GM12878 (cell line): ENCODE data around the gene ZNF124. TPM values are rescaled to one million over a fixed set of nuclear protein-coding genes. Genes with fewer than 3 reads are reported as not detected.

ENCODE experiments used
- ATAC-seq: fragments of 200-7000 bp; cut with Tn5 transposase; 3 replicates; pipeline ENCODE4 v1.9.1; 2020; ENCODE audit warnings: mild to moderate bottlenecking, moderate library complexity
- BruUV-seq: library from RNA; stranded (reverse); fragments of 400-500 nt; replicated peaks from 2 replicates; lab custom pipeline; 2021; lab: Mats Ljungman, UMichigan
- CTCF ChIA-PET: fragments of 300-600 bp; sonication (Branson Sonifier 250); formaldehyde crosslinking; extraction: SDS; loops from one replicate; lab custom pipeline; 2021; ENCODE audit warnings: inconsistent platforms; lab: Yijun Ruan, JAX
- POLR2A ChIA-PET: fragments of 350-600 bp; formaldehyde crosslinking; extraction: SDS; loops from one replicate; lab custom pipeline; 2021; ENCODE audit warnings: inconsistent platforms; lab: Charles Lee
- RAD21 ChIA-PET: fragments of 300-600 bp; sonication (Branson Sonifier 250); formaldehyde crosslinking; loops from one replicate; lab custom pipeline; 2023; ENCODE audit warnings: antibody characterized with exemption; ENCODE audit not compliant: unreplicated experiment; lab: Charles Lee
- SMC1A ChIA-PET: fragments of 300-600 bp; sonication (Branson Sonifier 250); formaldehyde crosslinking; loops from one replicate; lab custom pipeline; 2023; ENCODE audit not compliant: unreplicated experiment, uncharacterized antibody; lab: Charles Lee
- DNase-seq: peaks from one replicate; pipeline ENCODE4 v3.0.0-alpha.2; 2011; ENCODE audit warnings: low read depth, low spot score
- FAIRE-seq: peaks from 3 replicates; lab custom pipeline; 2011; peaks lifted over from hg19 to GRCh38; lab: Jason Lieb, UNC
- H2AFZ ChIP-seq: 2 replicates; pipeline ENCODE4 v1.6.0; 2011; ENCODE audit warnings: low read depth, low read length, control low read depth; ENCODE audit not compliant: control insufficient read depth
- H3K27ac ChIP-seq: 2 replicates; pipeline ENCODE4 v1.5.1; 2011; ENCODE audit warnings: control low read depth; ENCODE audit not compliant: control insufficient read depth, insufficient read depth
- H3K27me3 ChIP-seq, 2 experiments: replicated peaks in 1 of 2; 2 replicates each; pipeline versions ENCODE4 v1.6.0 to v1.6.1; 2011; ENCODE audit warnings: low read length in 1 of 2; ENCODE audit not compliant: control insufficient read depth in 2 of 2, insufficient read depth in 2 of 2
- H3K36me3 ChIP-seq, 2 experiments: 2 replicates each; pipeline ENCODE4 v1.5.1; 2011; ENCODE audit warnings: low read length in 1 of 2; ENCODE audit not compliant: control insufficient read depth in 2 of 2, insufficient read depth in 2 of 2
- H3K4me1 ChIP-seq: 2 replicates; pipeline ENCODE4 v1.6.1; 2011; ENCODE audit warnings: mild to moderate bottlenecking, low read length, moderate library complexity, mixed read lengths; ENCODE audit not compliant: control insufficient read depth, insufficient read depth
- H3K4me2 ChIP-seq: 2 replicates; pipeline ENCODE4 v1.6.0; 2011; ENCODE audit warnings: control low read depth; ENCODE audit not compliant: control insufficient read depth, insufficient read depth
- H3K4me3 ChIP-seq: fragments of 200-600 bp; sonication (generic); 2 replicates; pipeline ENCODE4 v1.5.1; 2016
- H3K79me2 ChIP-seq: 2 replicates; pipeline ENCODE4 v1.6.0; 2011; ENCODE audit warnings: low read length; ENCODE audit not compliant: control insufficient read depth, insufficient read depth
- H3K9ac ChIP-seq: 2 replicates; pipeline ENCODE4 v1.8.0; 2011; ENCODE audit warnings: low read length, control low read depth, mixed read lengths; ENCODE audit not compliant: control insufficient read depth, insufficient read depth
- H3K9me3 ChIP-seq: replicated peaks from 3 replicates; pipeline ENCODE4 v1.5.1; 2011; ENCODE audit warnings: mild to moderate bottlenecking, low read length; ENCODE audit not compliant: control insufficient read depth, insufficient read depth
- H4K20me1 ChIP-seq: 2 replicates; pipeline ENCODE4 v1.6.0; 2011; ENCODE audit not compliant: control insufficient read depth, insufficient read depth
- ATF2 ChIP-seq: IDR thresholded peaks from 2 replicates; pipeline ENCODE4 v1.6.1; 2012; ENCODE audit warnings: low read length, inconsistent platforms
- CEBPZ ChIP-seq: fragments of 150-350 bp; IDR thresholded peaks from 2 replicates; pipeline ENCODE4 v1.6.1; 2016; ENCODE audit warnings: low read depth, low read length
- CHD4 ChIP-seq: fragments of 200-600 bp; sonication (generic); IDR thresholded peaks from 2 replicates; pipeline ENCODE4 v1.6.1; 2016; ENCODE audit warnings: mild to moderate bottlenecking
- CTCF ChIP-seq, 3 experiments: IDR thresholded peaks in 2 of 3; conservative IDR thresholded peaks in 1 of 3; 2 replicates each; pipeline ENCODE4 v1.5.1; 2011; ENCODE audit warnings: low read depth in 3 of 3, low read length in 3 of 3, mild to moderate bottlenecking in 3 of 3, control low read depth in 2 of 3, moderate library complexity in 2 of 3, inconsistent platforms in 1 of 3, mixed read lengths in 1 of 3; ENCODE audit not compliant: control insufficient read depth in 2 of 3, insufficient read depth in 1 of 3; ENCODE audit errors: extremely low read depth in 1 of 3
- EED ChIP-seq: sonication (generic); IDR thresholded peaks from 2 replicates; pipeline ENCODE4 v1.6.1; 2016; ENCODE audit warnings: antibody characterized with exemption, low read depth
- ETV6 ChIP-seq, 2 experiments: fragments of 450-650 bp in 1 of 2; IDR thresholded peaks in 1 of 2; conservative IDR thresholded peaks in 1 of 2; 2 replicates each; pipeline ENCODE4 v1.6.1; 2014; ENCODE audit warnings: antibody characterized with exemption in 1 of 2, borderline replicate concordance in 1 of 2, low read depth in 1 of 2, mild to moderate bottlenecking in 1 of 2, moderate library complexity in 1 of 2
- FOXK2 ChIP-seq: fragments of 450-650 bp; IDR thresholded peaks from 2 replicates; pipeline ENCODE4 v1.6.1; 2017; ENCODE audit warnings: mild to moderate bottlenecking, moderate library complexity
- HCFC1 ChIP-seq: fragments of 150-350 bp; IDR thresholded peaks from 2 replicates; pipeline ENCODE4 v1.6.1; 2014; ENCODE audit warnings: low read length
- KLF5 ChIP-seq: fragments of 450-650 bp; IDR thresholded peaks from 2 replicates; pipeline ENCODE4 v1.6.1; 2014; ENCODE audit warnings: mild to moderate bottlenecking; ENCODE audit not compliant: partially characterized antibody
- MLLT1 ChIP-seq: fragments of 450-650 bp; IDR thresholded peaks from 2 replicates; pipeline ENCODE4 v1.6.1; 2016; ENCODE audit warnings: mild to moderate bottlenecking
- NFIC ChIP-seq: IDR thresholded peaks from 2 replicates; pipeline ENCODE4 v1.6.1; 2012; ENCODE audit warnings: low read depth, mild to moderate bottlenecking, inconsistent platforms, low read length, moderate library complexity
- NFYB ChIP-seq: IDR thresholded peaks from 2 replicates; pipeline ENCODE4 v1.6.1; 2011; ENCODE audit warnings: low read depth, mild to moderate bottlenecking, low read length, improper control_type of control experiment, moderate library complexity; ENCODE audit not compliant: insufficient read depth
- NR2C1 ChIP-seq: fragments of 450-650 bp; IDR thresholded peaks from 2 replicates; pipeline ENCODE4 v1.6.1; 2017; ENCODE audit warnings: antibody characterized with exemption, mild to moderate bottlenecking, moderate library complexity
- NR2C2 ChIP-seq: IDR thresholded peaks from 2 replicates; pipeline ENCODE4 v1.6.1; 2011; ENCODE audit warnings: borderline replicate concordance, low read depth; ENCODE audit not compliant: control insufficient read depth, insufficient read length
- SMC3 ChIP-seq: IDR thresholded peaks from 2 replicates; pipeline ENCODE4 v1.6.1; 2011; ENCODE audit warnings: low read length, improper control_type of control experiment, borderline replicate concordance
- TCF3 ChIP-seq: IDR thresholded peaks from 2 replicates; pipeline ENCODE4 v1.6.1; 2012; ENCODE audit warnings: low read depth, mild to moderate bottlenecking, low read length, borderline replicate concordance; ENCODE audit not compliant: insufficient read depth
- WGBS: methylation state at CpG from one replicate; pipeline ENCODE4 v1.1.6; 2016; ENCODE audit warnings: low lambda C conversion rate; ENCODE audit not compliant: insufficient replicate concordance, insufficient coverage; ENCODE audit errors: missing lambda C conversion rate; 5-methylcytosine and 5-hydroxymethylcytosine counted together
- in situ Hi-C: fragments of 300-500 bp; cut with MboI; formaldehyde crosslinking; loops from 9 replicates; pipeline ENCODE4 v1.14.3; 2018; ENCODE audit warnings: mixed read lengths
- intact Hi-C: fragments of 100-400 bp; cut with micrococcal nuclease; formaldehyde crosslinking; loops from one replicate; pipeline ENCODE4 v1.14.2; 2022; ENCODE audit not compliant: unreplicated experiment
- polyA plus RNA-seq, 11 experiments: library from polyadenylated mRNA; depleted of rRNA in 4 of 11; unstranded in 6 of 11; stranded (reverse) in 5 of 11; fragments of >200 nt; fragmentation: Nextera tagmentation in 4 of 11; fragmentation: Illumina TruSeq in 1 of 11; extraction: Ambion mirVana in 4 of 11; extraction: Trizol in 1 of 11; gene quantifications; 1 replicate in 1 of 11; 2 replicates in 10 of 11; pipeline versions ENCODE4 v1.2.1 to v1.2.3, GENCODE V29; 2011 to 2016; ENCODE audit warnings: inconsistent platforms in 2 of 11, missing spikeins in 2 of 11, low read depth in 1 of 11
- total RNA-seq, 4 experiments: library from RNA; depleted of rRNA in 3 of 4; stranded (reverse); fragments of >200 nt in 3 of 4; fragmentation: Illumina TruSeq in 1 of 4; extraction: Trizol in 1 of 4; gene quantifications; 2 replicates each; pipeline versions ENCODE4 v1.2.1 to v1.2.3, GENCODE V29; 2013 to 2021

Gene ZNF124
- total and polyA plus RNA-seq, 10 of the 15 experiments (the other 5 are each of a cell fraction or from before 2014, with no cell fraction given) = 6.8 to 37.5 (median 12.5) TPM

GRCh38 chr1:247110627-247111258 is 61.1 kb downstream of the ZNF124 start:
- H3K27me3 ChIP-seq = peaks cover 1 to 5% of the 10 kb centered on the region in 2 experiments; a peak in 3 of 4 replicates
- no peak for ATAC-seq
- no peak for DNase-seq
- no peaks in the 10 kb centered on the region for H3K79me2 ChIP-seq
- no peak overlapping the region for H3K27ac ChIP-seq
- RAD21 ChIA-PET = no interaction called here
- H3K36me3 ChIP-seq = no peaks in the 10 kb centered on the region
- H3K9ac ChIP-seq = no peak overlapping the region
- 31% methylated on average over 25 of the region's 30 CpGs for WGBS
- H2AFZ ChIP-seq = no peak overlapping the region
- H3K4me3 ChIP-seq = no peak overlapping the region
- peaks cover 4% of the 10 kb centered on the region for H3K9me3 ChIP-seq
- SMC1A ChIA-PET = no interaction called here
- in situ Hi-C loops = no loop called here
- intact Hi-C loops = no loop called here
- no peak for FAIRE-seq
- H3K4me1 ChIP-seq = no peaks in the 10 kb centered on the region
- no peaks in the 10 kb centered on the region for H4K20me1 ChIP-seq
- BruUV-seq = no TSS peak
- POLR2A ChIA-PET = no interaction called here
- CTCF ChIA-PET = no interaction called here
- H3K4me2 ChIP-seq = 0 out of 2 replicates have a peak overlapping the region, but pooled peaks have one; percentile 30
- TF ChIP-seq MLLT1 = no peak
- no peak for TF ChIP-seq ETV6 (conservative IDR thresholded peaks at IDR 0.05 in 1 of 2, IDR thresholded peaks at IDR 0.05 in 1 of 2; ENCODE audit: borderline replicate concordance in 1 of 2, low read depth in 1 of 2)
- no peak for TF ChIP-seq CEBPZ
- no peak for TF ChIP-seq CHD4
- TF ChIP-seq SMC3 = no peak
- TF ChIP-seq NFIC = no peak
- no peak for TF ChIP-seq TCF3
- TF ChIP-seq HCFC1 = no peak
- no peak for TF ChIP-seq KLF5
- no peak for TF ChIP-seq CTCF (IDR thresholded peaks at IDR 0.05 in 2 of 3, conservative IDR thresholded peaks at IDR 0.05 in 1 of 3; ENCODE audit: control insufficient read depth in 2 of 3, extremely low read depth in 1 of 3, insufficient read depth in 1 of 3, low read depth in 3 of 3, low read length in 3 of 3)
- TF ChIP-seq NFYB = no peak
- TF ChIP-seq NR2C2 = no peak
- no peak for TF ChIP-seq NR2C1
- no peak for TF ChIP-seq FOXK2
- no peak for TF ChIP-seq ATF2
- TF ChIP-seq EED = no peak
